CD4-positive, alpha-beta T cell treated with Interleukin-10 for 1 hour (primary cell): ENCODE results near the gene TLR10.
A peak's percentile ranks its signal among the peaks of the same experiment; 100 is the strongest.
"Not testable (repeated sequence)": the region's sequence is repeated elsewhere in the genome, so short reads cannot be mapped to it uniquely, and the experiment has no call there.

ENCODE experiments used
- DNase-seq: peaks from one replicate; pipeline ENCODE4 v3.0.0-alpha.2; 2020

The TLR10 gene

GRCh38 chr4:38782452-38783108, at the start of gene TLR10:
TSS of gene TLR10 (minus strand) at chr4:38782990. CDS start at chr4:38775590, 7,400 bp downstream.
- DNase-seq, result peak; percentile 60

GRCh38 chr4:38832206-38832605, 49.4 kb upstream of the TLR10 start:
- no peak for DNase-seq

- no peak for DNase-seq
These were observed 48.9 kb upstream of the TLR10 start for GRCh38 chr4:38831653-38832052.

GRCh38 chr4:38829237-38829636, 46.4 kb upstream of the TLR10 start:
- no peak for DNase-seq

- no peak for DNase-seq
These were observed 41.0 kb upstream of the TLR10 start for GRCh38 chr4:38823766-38824165.

- DNase-seq, result no peak
These were observed 40.0 kb upstream of the TLR10 start for GRCh38 chr4:38822748-38823303.

GRCh38 chr4:38821739-38822138, 38.9 kb upstream of the TLR10 start:
- no peak for DNase-seq

GRCh38 chr4:38820329-38821061, 37.7 kb upstream of the TLR10 start:
- DNase-seq, result no peak

GRCh38 chr4:38819569-38819968, 36.8 kb upstream of the TLR10 start:
- no peak for DNase-seq

GRCh38 chr4:38818441-38818976, 35.7 kb upstream of the TLR10 start:
- DNase-seq, result no peak

- no peak for DNase-seq
These were observed 33.3 kb upstream of the TLR10 start for GRCh38 chr4:38815885-38816782.

GRCh38 chr4:38814386-38814785, 31.6 kb upstream of the TLR10 start:
- DNase-seq, result no peak

- no peak for DNase-seq
These were observed 28.5 kb upstream of the TLR10 start for GRCh38 chr4:38811297-38811696.

GRCh38 chr4:38807462-38807861, 24.7 kb upstream of the TLR10 start:
- not testable (repeated sequence) for DNase-seq

- not testable (repeated sequence) for DNase-seq
These were observed 23.5 kb upstream of the TLR10 start for GRCh38 chr4:38806251-38806650.

- DNase-seq, result peak; percentile 39
These were observed 22.8 kb upstream of the TLR10 start for GRCh38 chr4:38805530-38806145.

- peak; percentile 76 for DNase-seq
These were observed 22.0 kb upstream of the TLR10 start, which contains the start of gene TLR1 for GRCh38 chr4:38804654-38805295. TSS of gene TLR1 (minus strand) at chr4:38804791. CDS start at chr4:38798831, 5,960 bp downstream.

- peak; percentile 26 for DNase-seq
These were observed 21.3 kb upstream of the TLR10 start for GRCh38 chr4:38803833-38804653.

GRCh38 chr4:38802561-38803355, 20.0 kb upstream of the TLR10 start:
- no peak for DNase-seq

GRCh38 chr4:38800961-38801450, 18.2 kb upstream of the TLR10 start:
- no peak for DNase-seq
